ENCODE results near the gene SETD9. TPM values are rescaled to one million over a fixed set of nuclear protein-coding genes. Genes with fewer than 3 reads are reported as not detected.

SETD9 gene
- total RNA-seq, 4 donors from 2014 or later: 9.0 to 24.4 (median 17.6) TPM

DNA sequence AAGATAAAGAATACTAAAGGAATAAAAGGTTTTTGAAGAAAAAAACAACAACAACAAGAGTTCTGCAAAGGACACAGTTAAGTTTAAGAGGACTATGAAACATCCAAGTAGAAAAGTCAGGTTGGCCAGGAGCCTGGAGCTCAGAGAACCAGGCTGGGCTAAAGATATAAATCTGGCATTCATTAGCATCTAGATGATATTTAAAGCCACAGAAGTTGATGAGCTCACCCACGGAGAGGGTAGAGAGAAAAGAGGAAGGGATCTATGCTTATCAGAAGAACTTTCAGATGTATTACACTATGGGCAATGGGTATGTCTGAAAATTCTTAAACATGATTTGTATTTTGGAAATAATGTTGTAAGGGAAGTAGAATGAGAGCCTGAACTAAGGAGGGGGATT, 32.6 kb downstream of the SETD9 start:
- TF ChIP-seq, protein P1, sequence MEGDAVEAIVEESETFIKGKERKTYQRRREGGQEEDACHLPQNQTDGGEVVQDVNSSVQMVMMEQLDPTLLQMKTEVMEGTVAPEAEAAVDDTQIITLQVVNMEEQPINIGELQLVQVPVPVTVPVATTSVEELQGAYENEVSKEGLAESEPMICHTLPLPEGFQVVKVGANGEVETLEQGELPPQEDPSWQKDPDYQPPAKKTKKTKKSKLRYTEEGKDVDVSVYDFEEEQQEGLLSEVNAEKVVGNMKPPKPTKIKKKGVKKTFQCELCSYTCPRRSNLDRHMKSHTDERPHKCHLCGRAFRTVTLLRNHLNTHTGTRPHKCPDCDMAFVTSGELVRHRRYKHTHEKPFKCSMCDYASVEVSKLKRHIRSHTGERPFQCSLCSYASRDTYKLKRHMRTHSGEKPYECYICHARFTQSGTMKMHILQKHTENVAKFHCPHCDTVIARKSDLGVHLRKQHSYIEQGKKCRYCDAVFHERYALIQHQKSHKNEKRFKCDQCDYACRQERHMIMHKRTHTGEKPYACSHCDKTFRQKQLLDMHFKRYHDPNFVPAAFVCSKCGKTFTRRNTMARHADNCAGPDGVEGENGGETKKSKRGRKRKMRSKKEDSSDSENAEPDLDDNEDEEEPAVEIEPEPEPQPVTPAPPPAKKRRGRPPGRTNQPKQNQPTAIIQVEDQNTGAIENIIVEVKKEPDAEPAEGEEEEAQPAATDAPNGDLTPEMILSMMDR (IDR thresholded peaks at IDR 0.05): no peak
- TF ChIP-seq POLR2A (IDR thresholded peaks at IDR 0.05): no peak
- intact Hi-C loops (cut with DNase I; ENCODE audit: low total_unique reads): no loop called here
- DNase-seq (ENCODE audit: low spot score in 2 of 2): no peak
- H3K4me3 ChIP-seq (ENCODE audit: low read depth, poor library complexity, severe bottlenecking): no peak overlapping the region
- WGBS, 2 donors: 5 to 11% methylated on average over 1 of the region's 1 CpG

DNA sequence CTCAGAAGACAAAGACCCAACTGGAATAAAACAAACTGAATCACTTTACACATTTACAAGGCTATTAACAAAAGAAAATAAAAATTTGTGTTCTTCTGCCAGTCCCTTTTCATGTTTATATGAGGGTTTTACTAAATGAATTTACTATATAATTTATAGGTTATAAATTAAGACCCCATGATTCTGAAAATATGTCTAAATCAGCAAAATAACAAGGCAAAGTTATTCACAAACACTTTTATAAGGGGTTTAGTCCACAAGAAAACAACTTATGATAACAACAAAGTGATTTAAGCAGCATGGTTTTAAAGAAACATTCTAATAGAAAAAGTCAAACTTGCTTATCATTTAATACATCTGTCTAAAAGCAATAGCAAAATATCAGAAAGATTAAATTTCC, 37.7 kb downstream of the SETD9 start:
- DNase-seq (ENCODE audit: low spot score in 2 of 2): no peak
- TF ChIP-seq, protein P1 (IDR thresholded peaks at IDR 0.05): no peak
- TF ChIP-seq POLR2A (IDR thresholded peaks at IDR 0.05): no peak
- H3K4me3 ChIP-seq (ENCODE audit: low read depth, poor library complexity, severe bottlenecking): no peak overlapping the region
- intact Hi-C loops (cut with DNase I; ENCODE audit: low total_unique reads): no loop called here

DNA sequence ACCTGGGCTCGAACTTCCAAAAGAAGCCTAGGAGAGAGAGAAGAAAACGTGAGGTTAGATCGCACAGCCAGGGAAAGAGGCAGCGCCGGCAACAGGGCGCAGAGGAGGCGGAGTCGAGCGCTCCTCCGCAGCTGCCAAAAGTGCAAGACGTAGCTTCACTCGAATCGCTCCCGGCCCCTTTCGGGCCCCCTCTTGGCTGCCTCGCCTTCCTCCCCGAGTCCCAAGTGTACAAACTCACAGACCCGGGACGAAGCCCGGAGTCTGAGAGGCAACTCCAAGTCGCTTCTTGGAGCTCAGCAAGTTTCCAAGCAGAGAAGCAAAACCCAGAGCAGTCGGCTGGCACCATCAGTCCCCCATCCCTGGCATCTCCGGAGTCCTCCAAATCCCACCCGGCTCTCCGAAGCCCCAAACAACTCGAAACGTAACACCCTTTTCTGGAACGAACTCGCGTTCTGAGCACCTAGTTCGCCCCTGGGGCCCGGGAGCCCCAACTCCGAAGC, 41.3 kb downstream of the SETD9 start:
- intact Hi-C loops (cut with DNase I; ENCODE audit: low total_unique reads): no loop called here
- 0% methylated on average over 33 of the region's 33 CpGs for WGBS, 2 donors
- TF ChIP-seq, protein P1 (IDR thresholded peaks at IDR 0.05): no peak
- TF ChIP-seq POLR2A (IDR thresholded peaks at IDR 0.05): no peak
- peak; percentile 59 to 94 for DNase-seq (ENCODE audit: low spot score in 2 of 2)
- H3K4me3 ChIP-seq (ENCODE audit: low read depth, poor library complexity, severe bottlenecking): peak overlapping the region; percentile 68

DNA sequence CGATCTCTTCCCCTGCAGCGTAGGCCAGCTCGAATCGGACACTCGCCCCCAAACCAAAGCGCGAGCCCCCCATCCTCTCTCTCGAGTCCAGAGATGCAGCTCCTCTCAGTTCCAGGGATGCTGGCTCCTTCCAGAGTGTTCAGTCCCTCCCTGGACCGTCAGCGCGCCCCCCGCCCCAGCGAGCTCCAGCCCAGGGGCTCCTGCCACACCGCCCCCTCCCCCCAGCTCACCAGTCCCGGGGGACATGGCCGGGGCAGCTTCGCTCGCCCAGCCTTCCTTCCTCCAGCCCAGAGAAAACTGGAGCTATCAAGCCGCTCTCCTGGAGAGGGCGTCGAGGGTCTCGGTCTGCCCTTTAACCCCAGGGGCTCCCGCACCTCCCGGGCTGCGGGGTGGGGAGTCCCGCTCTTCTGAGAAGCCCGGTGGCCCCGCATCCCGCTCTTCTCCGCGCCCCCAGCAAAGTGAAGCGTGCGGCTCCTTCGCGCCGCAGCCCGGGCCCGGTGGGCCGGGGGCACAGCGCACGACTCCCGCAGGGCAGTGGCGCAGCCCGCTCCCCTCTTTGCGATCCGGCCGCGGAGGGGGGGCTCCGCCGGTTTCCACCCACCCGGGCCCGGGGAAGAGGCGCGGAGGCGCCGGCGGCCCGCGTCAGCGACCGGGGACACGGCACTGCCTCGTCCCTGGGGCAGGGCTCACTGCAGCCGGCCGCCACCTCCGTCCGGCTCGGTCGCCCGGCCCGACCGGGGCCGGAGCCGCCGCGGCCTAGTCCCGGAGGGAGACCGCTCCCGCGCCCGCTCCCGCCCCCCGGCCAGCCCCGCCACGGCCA, 41.9 kb downstream of the SETD9 start:
- peak in 1 of 2 donors; percentile 86 for DNase-seq (ENCODE audit: low spot score in 2 of 2)
- H3K4me3 ChIP-seq (ENCODE audit: low read depth, poor library complexity, severe bottlenecking): peak overlapping the region; percentile 68
- WGBS, 2 donors: 0% methylated on average over 36 to 49 of the region's 85 CpGs
- TF ChIP-seq, protein P1 (IDR thresholded peaks at IDR 0.05): no peak
- no peak for TF ChIP-seq POLR2A (IDR thresholded peaks at IDR 0.05)
- intact Hi-C loops (cut with DNase I; ENCODE audit: low total_unique reads): no loop called here

DNA sequence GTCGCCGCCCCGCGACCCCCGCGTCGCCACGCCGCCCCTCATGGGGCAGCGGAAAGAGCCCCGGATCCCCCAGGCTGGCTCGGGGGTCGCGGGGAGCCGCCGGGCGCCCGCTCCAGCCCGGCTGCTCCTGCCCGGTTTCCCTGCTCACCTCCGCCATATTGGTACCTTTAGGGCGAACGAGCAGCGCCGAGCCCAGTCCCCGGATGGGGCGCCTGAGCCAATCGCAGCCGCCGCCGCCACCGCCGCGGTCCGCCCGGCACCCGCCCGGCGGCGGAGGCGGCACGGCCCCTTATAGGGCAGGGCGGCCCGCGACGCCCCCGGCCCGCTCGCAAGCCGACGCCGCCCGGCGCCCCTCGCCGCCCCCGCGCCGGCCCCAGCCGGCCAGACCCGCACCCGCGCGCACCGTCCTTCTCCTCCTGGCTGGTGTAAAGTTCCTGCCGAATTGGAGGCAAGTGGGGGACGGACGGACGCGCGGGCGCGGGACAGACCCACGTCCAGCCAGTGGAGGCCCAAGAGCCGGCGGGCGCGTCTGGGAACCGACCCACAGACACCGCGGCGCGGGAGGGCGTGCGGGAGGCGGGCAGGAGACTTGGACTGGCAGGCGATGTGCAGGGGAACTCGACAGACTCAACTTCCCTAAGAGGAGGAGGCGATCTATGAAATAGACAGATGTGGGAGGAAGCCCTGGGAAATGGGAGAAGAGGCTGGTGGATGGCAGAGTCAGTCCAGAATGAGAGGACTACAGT, 42.7 kb downstream of the SETD9 start, which contains the start of gene MIER3:
Gene MIER3, minus strand, starts transcription at position 178 of the 746 bp plus-strand sequence. Its CDS starts 21 bp downstream, at position 157.
- no peak for TF ChIP-seq POLR2A (IDR thresholded peaks at IDR 0.05)
- WGBS, 2 donors: 0% methylated on average over 45 to 49 of the region's 89 CpGs
- intact Hi-C loops (cut with DNase I; ENCODE audit: low total_unique reads): no loop called here
- DNase-seq (ENCODE audit: low spot score in 2 of 2): peak; percentile 62 to 95
- peak within 1 kb of the TSS; percentile 68 for H3K4me3 ChIP-seq (ENCODE audit: low read depth, poor library complexity, severe bottlenecking)

DNA sequence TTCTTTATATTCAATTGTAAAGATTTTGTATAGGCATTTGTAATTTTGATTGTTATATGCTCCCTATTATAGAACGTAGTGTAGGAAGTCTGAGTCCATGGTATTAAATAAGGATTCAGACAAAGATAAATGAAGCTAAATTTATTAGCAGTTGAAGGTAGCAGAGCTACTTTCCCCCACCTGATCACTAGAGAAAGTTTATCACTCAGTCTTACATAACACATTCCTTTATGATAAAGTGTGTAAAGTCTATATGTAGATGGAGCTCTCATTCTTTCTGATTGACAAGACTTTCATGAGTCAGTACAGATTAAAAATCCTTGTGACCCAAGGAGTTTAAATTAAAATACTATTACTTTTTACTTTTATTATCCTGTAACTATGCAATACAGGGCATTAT, 44.9 kb downstream of the SETD9 start:
- intact Hi-C loops (cut with DNase I; ENCODE audit: low total_unique reads): no loop called here
- no peak for DNase-seq (ENCODE audit: low spot score in 2 of 2)
- H3K4me3 ChIP-seq (ENCODE audit: low read depth, poor library complexity, severe bottlenecking): no peak overlapping the region
- TF ChIP-seq, protein P1 (IDR thresholded peaks at IDR 0.05): no peak
- no peak for TF ChIP-seq POLR2A (IDR thresholded peaks at IDR 0.05)
- WGBS, 2 donors: 88 to 96% methylated on average over 1 of the region's 1 CpG

Data from lower leg skin (tissue), 4 donors.